ENCODE results near the gene NEK10. TPM values are rescaled to one million over a fixed set of nuclear protein-coding genes. Genes with fewer than 3 reads are reported as not detected.

Gene NEK10
- total and polyA plus RNA-seq, 2 of the 13 experiments (the other 11 are each of a cell fraction or from before 2014, with no cell fraction given): 2.8 to 14.2 TPM

GRCh38 chr3:27317096-27317495 lies 52.1 kb downstream of the NEK10 start (continued):
- TF ChIP-seq ZBTB3 (CRISPR knock-in tag; IDR thresholded peaks at IDR 0.05; ENCODE audit: borderline replicate concordance, low read depth): no peak
- no peak for TF ChIP-seq GRHL1 (CRISPR knock-in tag; conservative IDR thresholded peaks at IDR 0.05)
- TF ChIP-seq KDM3A (CRISPR knock-in tag; IDR thresholded peaks at IDR 0.05; ENCODE audit: low read depth): 0 out of 2 replicates have a peak, but pooled peaks have one; percentile 34
- no peak for TF ChIP-seq ZNF563 (CRISPR knock-in tag; IDR thresholded peaks at IDR 0.05)
- TF ChIP-seq TSC22D2 (CRISPR knock-in tag; IDR thresholded peaks at IDR 0.05; ENCODE audit: borderline replicate concordance): no peak
- no peak for TF ChIP-seq STAT5B (CRISPR knock-in tag; IDR thresholded peaks at IDR 0.05)
- no peak for TF ChIP-seq ZSCAN12 (CRISPR knock-in tag; IDR thresholded peaks at IDR 0.05)
- TF ChIP-seq SOX13 (IDR thresholded peaks at IDR 0.05): no peak
- TF ChIP-seq SOX13 (CRISPR knock-in tag; conservative IDR thresholded peaks at IDR 0.05 in 1 of 2, IDR thresholded peaks at IDR 0.05 in 1 of 2): peak in 1 of 2 experiments; percentile 81; a peak in 2 of 4 replicates
- peak; percentile 39; the same call in 1 of the 2 replicates for TF ChIP-seq YEATS4 (CRISPR knock-in tag; IDR thresholded peaks at IDR 0.05; ENCODE audit: borderline replicate concordance)
- no peak for TF ChIP-seq ZKSCAN1 (IDR thresholded peaks at IDR 0.05; ENCODE audit: low read length)
- no peak for TF ChIP-seq ZIK1 (CRISPR knock-in tag; IDR thresholded peaks at IDR 0.05; ENCODE audit: borderline replicate concordance, low read depth)
- TF ChIP-seq DMAP1 (CRISPR knock-in tag; IDR thresholded peaks at IDR 0.05): no peak
- TF ChIP-seq LCORL (IDR thresholded peaks at IDR 0.05): no peak
- peak; percentile 55; the same call in 1 of the 2 replicates for TF ChIP-seq LCORL (CRISPR knock-in tag; IDR thresholded peaks at IDR 0.05)
- TF ChIP-seq, protein P1, sequence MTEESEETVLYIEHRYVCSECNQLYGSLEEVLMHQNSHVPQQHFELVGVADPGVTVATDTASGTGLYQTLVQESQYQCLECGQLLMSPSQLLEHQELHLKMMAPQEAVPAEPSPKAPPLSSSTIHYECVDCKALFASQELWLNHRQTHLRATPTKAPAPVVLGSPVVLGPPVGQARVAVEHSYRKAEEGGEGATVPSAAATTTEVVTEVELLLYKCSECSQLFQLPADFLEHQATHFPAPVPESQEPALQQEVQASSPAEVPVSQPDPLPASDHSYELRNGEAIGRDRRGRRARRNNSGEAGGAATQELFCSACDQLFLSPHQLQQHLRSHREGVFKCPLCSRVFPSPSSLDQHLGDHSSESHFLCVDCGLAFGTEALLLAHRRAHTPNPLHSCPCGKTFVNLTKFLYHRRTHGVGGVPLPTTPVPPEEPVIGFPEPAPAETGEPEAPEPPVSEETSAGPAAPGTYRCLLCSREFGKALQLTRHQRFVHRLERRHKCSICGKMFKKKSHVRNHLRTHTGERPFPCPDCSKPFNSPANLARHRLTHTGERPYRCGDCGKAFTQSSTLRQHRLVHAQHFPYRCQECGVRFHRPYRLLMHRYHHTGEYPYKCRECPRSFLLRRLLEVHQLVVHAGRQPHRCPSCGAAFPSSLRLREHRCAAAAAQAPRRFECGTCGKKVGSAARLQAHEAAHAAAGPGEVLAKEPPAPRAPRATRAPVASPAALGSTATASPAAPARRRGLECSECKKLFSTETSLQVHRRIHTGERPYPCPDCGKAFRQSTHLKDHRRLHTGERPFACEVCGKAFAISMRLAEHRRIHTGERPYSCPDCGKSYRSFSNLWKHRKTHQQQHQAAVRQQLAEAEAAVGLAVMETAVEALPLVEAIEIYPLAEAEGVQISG (CRISPR knock-in tag; IDR thresholded peaks at IDR 0.05): 0 out of 2 replicates have a peak, but pooled peaks have one; percentile 17
- TF ChIP-seq CBX1 (IDR thresholded peaks at IDR 0.05; ENCODE audit: low read depth): no peak
- peak; percentile 81; the same call in 1 of the 2 replicates for TF ChIP-seq HOMEZ (CRISPR knock-in tag; IDR thresholded peaks at IDR 0.05; ENCODE audit: low read depth)
- peak; percentile 91; the same call in 1 of the 2 replicates for TF ChIP-seq ZBTB8A (CRISPR knock-in tag; IDR thresholded peaks at IDR 0.05; ENCODE audit: borderline replicate concordance, low read depth)
- TF ChIP-seq ZNF616 (CRISPR knock-in tag; IDR thresholded peaks at IDR 0.05; ENCODE audit: low read depth): no peak
- TF ChIP-seq, protein P2, sequence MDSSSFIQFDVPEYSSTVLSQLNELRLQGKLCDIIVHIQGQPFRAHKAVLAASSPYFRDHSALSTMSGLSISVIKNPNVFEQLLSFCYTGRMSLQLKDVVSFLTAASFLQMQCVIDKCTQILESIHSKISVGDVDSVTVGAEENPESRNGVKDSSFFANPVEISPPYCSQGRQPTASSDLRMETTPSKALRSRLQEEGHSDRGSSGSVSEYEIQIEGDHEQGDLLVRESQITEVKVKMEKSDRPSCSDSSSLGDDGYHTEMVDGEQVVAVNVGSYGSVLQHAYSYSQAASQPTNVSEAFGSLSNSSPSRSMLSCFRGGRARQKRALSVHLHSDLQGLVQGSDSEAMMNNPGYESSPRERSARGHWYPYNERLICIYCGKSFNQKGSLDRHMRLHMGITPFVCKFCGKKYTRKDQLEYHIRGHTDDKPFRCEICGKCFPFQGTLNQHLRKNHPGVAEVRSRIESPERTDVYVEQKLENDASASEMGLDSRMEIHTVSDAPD (CRISPR knock-in tag; IDR thresholded peaks at IDR 0.05): no peak
- no peak for TF ChIP-seq DR1 (CRISPR knock-in tag; IDR thresholded peaks at IDR 0.05)

All from HepG2 (cell line).